Measurements from ENCODE around the gene ASAH2B. TPM values are rescaled to one million over a fixed set of nuclear protein-coding genes. Genes with fewer than 3 reads are reported as not detected.

The ASAH2B gene
- total RNA-seq, 2 donors from 2014 or later: 2.8 to 3.6 TPM

GRCh38 chr10:50788951-50789945 lies 49.5 kb downstream of the ASAH2B start:
- no peak for DNase-seq (ENCODE audit: low spot score)
- intact Hi-C loops (cut with DNase I): no loop called here

GRCh38 chr10:50794490-50794889 lies 54.8 kb downstream of the ASAH2B start:
- intact Hi-C loops (cut with DNase I): loop anchor here in 1 of 2 donors (5.0 kb wide), 1 partner anchor 1933 kb away; no protein-coding TSS in a partner anchor

GRCh38 chr10:50796693-50797092 lies 57.0 kb downstream of the ASAH2B start:
- DNase-seq (ENCODE audit: low spot score): no peak
- intact Hi-C loops (cut with DNase I): no loop called here

More at GRCh38 chr10:50794490-50794889, 54.8 kb downstream of the ASAH2B start:
- DNase-seq (ENCODE audit: low spot score): no peak

- no peak for DNase-seq (ENCODE audit: low spot score)
- intact Hi-C loops (cut with DNase I): no loop called here
Observed at GRCh38 chr10:50798297-50798696, 58.6 kb downstream of the ASAH2B start.

- DNase-seq (ENCODE audit: low spot score): no peak
- intact Hi-C loops (cut with DNase I): no loop called here
Observed at GRCh38 chr10:50799595-50799994, 59.9 kb downstream of the ASAH2B start.

- DNase-seq (ENCODE audit: low spot score): no peak
- intact Hi-C loops (cut with DNase I): no loop called here
Observed at GRCh38 chr10:50805981-50806622, 66.4 kb downstream of the ASAH2B start.

GRCh38 chr10:50807851-50808776 lies 68.4 kb downstream of the ASAH2B start:
- intact Hi-C loops (cut with DNase I): no loop called here

More at GRCh38 chr10:50807851-50808776, 68.4 kb downstream of the ASAH2B start:
- DNase-seq (ENCODE audit: low spot score): no peak

Other genes with a start within 250 kb of the ASAH2B start
- 10 to 100 TPM; 33.7 to 37.5 TPM for gene SGMS1, start 116.0 kb upstream of the ASAH2B start, total RNA-seq
- gene A1CF, start 145.7 kb downstream of the ASAH2B start, total RNA-seq: not detected